GM18505 (cell line): Measurements from ENCODE around the gene SPATA3.

ENCODE experiments used
- ATAC-seq: cut with Tn5 transposase; IDR thresholded peaks from one replicate; pipeline ENCODE4 v1.9.1; 2021; ENCODE audit not compliant: unreplicated experiment
- POLR2A ChIP-seq: IDR thresholded peaks from 4 replicates; pipeline ENCODE4 v1.6.1; 2011; ENCODE audit warnings: borderline replicate concordance; ENCODE audit not compliant: insufficient read depth, insufficient read length; ENCODE audit errors: extremely low read depth

Gene SPATA3

DNA sequence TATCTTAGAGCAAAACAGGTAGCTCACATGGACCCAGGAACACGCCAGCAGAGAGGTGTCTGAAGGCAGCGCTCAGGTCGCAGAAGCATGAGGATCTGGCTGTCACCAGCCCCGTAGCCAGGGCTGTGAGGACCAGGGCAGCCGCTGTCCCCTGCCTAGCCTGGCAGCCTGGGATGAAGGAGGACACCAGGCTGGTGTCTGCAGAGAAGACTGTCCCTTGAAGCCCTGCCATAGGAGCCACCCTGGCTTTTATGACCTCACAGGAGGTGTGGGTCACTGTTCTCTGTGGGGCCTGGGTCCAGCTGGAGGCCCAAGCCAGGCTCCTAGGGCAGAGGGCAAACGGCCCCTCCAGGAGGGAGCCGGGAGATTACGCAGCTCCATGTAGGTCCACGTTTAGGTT, at the start of gene SPATA3:
TSS of gene SPATA3 (plus strand) at position 301 of the 400 bp plus-strand sequence. CDS start 113 bp downstream, outside the sequence.
- TF ChIP-seq POLR2A = no peak

DNA sequence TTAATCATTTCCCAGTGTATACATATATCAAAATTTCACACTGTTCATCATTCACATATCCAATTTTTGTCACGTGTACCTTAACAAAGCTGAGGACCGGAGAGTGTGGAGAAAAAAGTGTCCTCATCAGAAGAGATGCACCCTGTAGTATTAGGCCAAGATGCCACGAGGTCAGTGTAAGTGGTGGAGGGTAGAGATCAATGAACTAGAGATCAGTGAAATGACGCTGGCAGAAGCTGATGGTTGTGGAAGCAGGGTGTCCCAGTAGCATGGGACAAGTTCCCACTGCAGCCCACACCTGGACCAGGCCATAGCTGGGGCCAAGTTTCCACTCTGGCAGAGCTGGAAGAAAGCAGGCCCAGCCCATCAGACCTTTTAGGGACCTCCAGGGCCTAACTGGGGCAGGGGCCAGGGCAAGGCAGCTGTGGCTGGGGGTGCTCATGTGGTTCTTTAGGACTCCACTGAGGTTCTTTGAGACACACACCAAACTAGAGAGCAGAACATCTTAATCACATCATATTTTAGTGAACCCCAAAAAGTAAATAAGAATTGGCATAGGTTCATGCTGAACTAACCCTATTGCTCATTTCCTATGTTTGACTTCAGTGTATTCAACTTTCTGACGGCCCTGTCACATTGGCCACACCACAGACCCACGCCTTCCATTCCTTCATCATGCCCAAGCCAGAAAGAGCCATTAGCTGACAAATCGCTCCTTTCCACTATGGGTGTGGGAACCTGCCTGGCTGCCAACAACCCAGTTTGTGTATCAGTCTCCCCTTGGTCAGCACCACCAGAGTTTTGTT, 49.3 kb upstream of the SPATA3 start:
- no peak for ATAC-seq

More for the DNA sequence above, at the start of gene SPATA3:
- no peak for ATAC-seq

DNA sequence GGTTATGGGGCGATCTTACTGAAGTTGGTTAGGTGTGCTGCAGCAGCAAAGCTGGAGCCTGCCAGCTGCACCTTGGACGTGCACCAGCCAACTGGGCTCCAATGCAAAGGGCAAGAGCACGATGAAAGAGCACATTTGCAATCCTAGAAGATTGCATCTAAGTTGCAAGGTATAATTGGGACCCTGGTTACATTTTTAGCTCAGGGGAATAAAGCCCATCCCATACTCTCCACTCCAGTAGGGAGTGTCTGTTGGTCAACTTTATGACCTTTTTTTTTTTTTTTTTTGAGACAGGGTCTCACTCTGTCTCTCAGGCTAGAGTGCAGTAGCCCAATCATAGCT, 48.7 kb upstream of the SPATA3 start:
- no peak for TF ChIP-seq POLR2A
- ATAC-seq = no peak

More for the DNA sequence above, 49.3 kb upstream of the SPATA3 start:
- peak; percentile 6 for TF ChIP-seq POLR2A

DNA sequence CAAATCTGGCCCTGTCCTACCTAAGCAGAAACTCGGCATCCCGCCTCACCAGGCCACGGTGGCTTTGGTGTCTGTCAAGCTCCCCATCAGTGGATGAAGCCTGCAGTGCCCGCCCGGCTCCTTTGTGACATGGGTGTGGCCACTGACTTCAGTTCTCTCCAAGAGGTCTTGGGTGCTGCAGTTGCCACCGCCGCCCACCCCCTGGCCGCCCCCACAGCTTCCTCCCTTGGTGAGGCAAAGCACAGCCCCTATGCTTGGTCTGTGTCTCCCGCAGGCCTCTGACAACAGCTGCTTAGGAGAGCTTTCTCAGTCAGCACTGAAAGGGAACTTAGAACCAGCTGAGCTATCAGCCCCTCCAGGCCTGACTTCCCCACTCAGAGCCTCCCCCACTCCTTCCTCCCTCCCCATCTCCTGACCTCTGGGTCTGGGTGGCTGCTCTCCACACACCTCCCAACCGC, 48.0 kb upstream of the SPATA3 start:
- ATAC-seq = peak; percentile 40
- TF ChIP-seq POLR2A = peak; percentile 77

DNA sequence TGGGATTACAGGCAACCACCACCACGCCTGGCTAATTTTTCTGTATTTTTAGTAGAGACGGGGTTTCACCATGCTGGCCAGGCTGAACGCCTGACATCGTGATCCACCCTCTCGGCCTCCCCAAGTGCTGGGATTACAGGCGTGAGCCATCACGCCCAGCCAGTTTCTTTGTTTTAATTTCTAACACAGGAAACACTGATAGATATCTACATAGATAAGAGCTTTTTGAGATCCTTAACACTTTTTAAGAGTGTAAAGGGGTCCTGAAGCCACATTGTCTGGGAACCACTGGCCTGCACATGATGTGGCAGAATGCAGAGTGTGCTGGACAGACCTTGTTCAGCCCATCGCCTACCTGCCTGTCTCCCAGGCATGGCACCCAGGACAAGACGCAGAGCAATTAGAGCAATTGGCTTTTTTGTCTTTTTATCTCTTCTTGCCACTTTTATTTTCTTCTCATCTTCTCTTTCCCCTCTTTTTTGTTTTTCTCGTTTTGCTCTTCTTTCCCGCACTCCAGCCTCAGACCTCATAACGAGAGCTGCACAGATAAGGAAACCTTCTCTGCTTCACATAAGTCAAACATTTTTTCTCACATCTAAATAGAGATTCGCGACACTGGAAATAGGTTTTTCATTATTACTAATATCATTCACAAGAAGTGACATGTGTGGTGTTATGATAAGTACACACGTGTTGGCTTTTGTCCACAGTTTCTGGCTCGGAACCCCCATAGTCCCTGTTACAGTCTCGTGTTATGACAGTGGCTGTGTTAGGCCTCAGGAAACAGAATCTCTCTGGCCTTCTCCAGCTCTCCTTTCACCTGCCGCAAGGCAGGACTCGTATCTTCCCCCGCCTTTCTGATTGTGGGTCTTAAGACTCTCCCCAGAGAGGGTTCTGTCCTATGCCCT, 45.7 kb upstream of the SPATA3 start:
- peak; percentile 45 for ATAC-seq

DNA sequence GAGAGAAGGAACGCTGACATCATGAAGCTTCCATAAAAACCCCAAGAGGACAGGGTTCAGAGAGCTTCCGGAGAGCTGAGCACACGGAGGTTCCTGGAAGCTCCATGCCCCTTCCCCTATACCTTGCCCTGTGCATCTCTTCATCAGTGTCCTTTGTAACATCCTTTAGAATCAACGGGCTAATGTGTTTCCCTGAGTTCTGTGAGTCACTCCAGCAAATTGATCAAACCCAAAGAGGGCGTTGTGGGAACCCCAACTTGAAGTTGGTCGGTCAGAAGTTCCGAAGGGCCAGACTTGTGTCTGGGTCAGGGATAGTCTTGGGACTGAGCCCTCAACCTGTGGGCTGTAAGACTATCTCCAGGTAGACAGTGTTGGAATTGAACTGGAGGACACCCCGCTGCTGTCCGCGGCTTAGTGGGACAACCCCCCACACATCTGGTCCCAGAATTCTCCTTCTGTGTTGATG, 45.0 kb upstream of the SPATA3 start:
- peak; percentile 52 for TF ChIP-seq POLR2A
- ATAC-seq = no peak

More for the DNA sequence above, 45.7 kb upstream of the SPATA3 start:
- TF ChIP-seq POLR2A = no peak

DNA sequence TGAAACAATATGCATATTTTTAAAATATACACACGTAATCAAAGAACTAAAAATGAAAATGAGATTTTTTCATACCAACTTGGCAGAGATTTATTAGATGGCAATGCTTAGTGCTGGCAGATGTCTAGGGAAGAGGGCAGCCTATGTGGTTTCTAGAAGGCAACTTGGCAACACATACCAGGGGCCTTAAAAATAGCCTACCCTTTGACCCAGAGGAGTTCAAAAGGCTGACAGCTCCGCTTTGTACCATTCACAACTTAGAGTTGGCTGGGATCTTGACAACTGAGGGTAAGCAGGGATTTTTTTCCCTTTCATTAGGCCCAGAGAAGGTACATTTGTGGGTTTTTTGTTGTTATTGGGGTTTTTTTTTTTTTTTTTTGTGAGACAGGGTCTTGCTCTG, 44.5 kb upstream of the SPATA3 start:
- TF ChIP-seq POLR2A = no peak
- ATAC-seq = no peak

DNA sequence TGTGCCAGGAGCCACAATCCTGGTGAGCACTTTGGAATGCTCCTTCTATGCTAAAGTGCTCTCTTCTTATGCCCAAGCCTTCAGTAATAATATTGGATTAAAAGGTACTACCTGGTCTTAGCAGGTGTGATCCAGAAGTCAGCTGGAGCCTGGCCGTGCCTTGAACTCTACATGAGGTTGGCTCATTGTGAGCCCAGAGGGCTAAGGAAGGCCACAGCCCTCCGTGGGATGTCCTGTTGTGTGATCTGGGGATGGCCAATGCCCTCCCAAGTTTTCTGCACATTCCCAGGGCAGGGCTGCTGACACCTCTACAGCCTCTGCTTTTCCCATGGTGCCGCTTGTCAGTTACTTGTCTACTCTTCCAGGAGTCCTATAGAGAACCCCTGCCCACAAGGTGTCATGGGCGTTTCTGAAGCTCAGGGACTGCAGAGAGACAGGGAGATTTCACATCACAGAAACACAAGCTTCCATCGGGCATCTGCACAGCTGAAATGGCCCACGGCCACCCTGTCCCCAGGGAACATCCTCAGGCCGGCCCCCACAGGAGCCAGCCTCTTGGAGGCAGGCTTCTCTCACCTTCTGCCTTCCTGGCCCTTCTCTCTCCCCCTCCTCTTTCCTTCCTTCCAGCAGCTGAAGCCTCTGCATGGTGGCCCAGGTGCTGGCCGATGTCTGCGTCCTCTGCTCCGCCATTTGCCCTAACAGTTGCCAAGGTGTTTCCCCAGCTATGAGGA, 43.5 kb upstream of the SPATA3 start:
- TF ChIP-seq POLR2A = no peak

DNA sequence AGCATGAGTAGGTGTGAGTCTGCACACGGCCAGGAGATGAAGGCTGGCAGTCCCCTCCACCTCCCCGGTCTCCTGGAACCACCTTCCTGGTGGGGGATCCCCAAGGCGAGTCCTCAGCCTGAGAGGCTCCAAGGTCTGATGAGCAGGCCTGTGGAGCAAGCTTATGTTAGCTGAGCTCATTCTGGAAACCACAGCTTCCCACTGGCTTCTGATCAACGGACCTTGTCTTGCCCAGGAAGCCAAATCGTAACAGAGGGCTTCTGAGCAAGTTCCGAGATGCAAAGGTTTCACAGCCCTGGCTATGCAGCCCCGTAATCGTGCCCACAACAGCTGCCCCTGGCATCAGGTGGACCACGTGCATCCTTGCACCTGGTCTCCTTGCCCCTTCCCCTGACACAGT, 42.1 kb upstream of the SPATA3 start:
- TF ChIP-seq POLR2A = peak; percentile 41
- no peak for ATAC-seq

More for the DNA sequence above, 43.5 kb upstream of the SPATA3 start:
- no peak for ATAC-seq

DNA sequence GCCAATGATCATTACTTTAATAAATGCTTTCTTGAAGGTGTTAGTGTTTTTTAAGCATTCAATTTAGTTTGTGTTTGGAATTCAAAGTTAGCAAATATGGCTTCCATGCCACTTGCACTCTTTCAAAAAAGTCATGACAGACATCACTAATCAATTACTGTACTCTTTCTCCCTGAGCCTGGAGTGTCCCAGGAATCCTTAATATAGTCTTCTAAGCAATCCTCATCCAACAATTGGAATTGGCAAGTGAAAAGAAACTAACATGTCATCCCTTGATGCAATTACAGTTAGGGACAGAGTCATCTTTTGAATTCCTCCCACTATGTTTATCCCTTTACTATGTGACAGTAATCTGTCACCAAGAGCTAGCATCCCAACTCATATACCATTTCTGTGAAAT, 41.2 kb upstream of the SPATA3 start:
- ATAC-seq = no peak
- no peak for TF ChIP-seq POLR2A

DNA sequence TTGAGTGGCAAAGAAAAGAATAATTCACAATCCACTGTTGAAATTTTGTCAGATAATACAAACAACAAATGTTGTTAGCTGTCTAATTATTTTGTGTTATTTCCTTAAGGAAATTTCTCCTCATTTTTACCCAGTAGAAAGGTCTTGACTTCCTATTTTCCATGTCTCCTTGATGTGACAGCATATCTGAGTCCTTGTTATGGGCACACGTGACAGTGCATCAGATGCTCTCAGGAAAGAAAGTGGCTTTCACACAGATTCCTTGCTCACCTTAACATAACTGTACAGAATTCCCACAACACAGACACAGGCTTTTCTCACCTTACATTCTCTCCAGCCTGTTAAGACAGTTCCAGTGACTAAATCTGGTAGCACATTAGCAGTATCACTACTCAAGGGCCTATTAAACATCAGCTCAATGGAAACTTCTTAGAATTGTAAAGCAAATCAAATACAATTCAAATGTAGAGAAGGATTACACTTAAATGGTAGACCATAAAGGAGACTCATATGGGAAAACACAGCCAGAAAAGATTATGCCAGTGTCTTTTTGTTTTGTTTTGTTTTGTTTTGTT, 40.7 kb upstream of the SPATA3 start:
- TF ChIP-seq POLR2A = no peak
- no peak for ATAC-seq

DNA sequence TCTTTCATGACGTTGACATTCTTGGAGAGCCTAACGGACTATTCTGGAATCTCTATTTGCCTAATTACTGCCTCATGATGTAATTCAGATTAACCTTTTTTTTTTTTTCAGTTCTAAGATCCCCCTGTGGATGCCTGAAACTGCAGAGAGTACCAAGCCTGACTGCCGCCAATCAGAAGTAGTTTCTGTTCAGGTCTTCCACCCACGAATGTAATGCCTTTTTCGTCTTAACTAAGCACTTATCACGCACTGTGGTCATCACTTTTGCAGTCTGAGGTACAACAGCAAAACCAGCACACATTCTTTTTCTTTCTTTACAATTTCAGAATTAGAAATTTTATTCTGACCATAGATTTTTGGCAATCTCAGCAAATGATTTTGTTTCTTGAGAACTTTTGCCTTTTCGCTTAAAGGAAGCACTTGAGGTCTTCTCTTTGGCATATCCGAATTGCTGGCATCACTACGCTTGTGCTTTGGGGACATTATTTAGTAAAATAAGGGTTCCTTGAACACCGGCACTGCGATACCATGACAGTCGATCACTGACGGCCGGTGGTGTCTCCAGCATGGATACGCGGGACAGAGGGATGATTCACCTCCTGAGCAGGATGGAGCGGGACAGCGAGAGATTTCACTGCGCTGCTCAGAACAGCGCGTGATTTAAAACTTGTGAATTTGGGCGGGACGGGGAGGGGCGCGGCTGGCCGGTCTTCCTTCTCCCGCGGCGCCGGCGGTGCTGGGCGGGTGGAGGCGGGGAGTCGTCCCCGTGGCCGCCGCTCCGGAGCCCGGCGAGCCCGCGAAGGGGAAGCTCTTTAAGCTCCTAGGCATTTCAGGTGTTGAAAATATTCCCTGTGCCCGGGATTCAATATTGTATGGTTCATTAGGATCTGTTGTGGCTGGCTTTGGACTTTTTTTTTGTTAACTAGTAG, 38.8 kb upstream of the SPATA3 start:
- peak; percentile 62 for ATAC-seq
- TF ChIP-seq POLR2A = peak; percentile 60

DNA sequence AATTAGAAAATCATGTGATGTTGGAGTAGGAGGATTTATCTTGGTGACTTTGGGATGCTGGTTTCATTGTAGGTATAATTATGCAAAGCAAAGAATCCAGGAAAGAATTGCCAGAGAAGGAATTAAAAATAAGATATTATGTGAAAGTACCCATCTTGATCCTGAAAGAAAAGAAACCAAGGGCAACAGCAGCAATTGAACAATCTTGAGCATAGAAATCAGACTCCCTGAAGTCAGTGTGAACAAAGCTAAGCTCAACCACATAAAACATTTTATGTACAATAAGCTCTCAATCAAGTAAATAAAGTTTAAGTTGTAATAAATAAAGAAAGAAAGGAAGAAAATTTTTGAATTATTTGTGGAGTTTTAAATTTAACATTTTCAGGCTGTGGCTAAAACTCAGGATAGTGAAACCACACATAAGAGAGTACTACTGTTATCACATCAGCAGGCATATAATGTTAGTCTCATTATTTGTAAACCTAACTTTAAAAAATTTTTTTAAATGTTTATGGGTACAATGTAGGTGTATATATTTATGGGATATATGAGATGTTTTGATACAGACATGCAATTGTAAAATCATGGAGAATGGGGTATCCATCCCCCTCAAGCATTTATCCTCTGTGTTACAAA, 38.0 kb upstream of the SPATA3 start:
- TF ChIP-seq POLR2A = peak; percentile 42
- no peak for ATAC-seq
